HEK293T (cell line): ENCODE measurements around the gene FGL2.

Experiments
- CTCF ChIA-PET: fragments of 350-600 bp; formaldehyde crosslinking; extraction: SDS; loops from one replicate; lab custom pipeline; 2021; ENCODE audit warnings: antibody characterized with exemption, inconsistent platforms; lab: Yijun Ruan, JAX
- POLR2A ChIA-PET: fragments of 350-600 bp; formaldehyde crosslinking; extraction: SDS; loops from one replicate; lab custom pipeline; 2020; ENCODE audit warnings: antibody characterized with exemption, inconsistent platforms; lab: Yijun Ruan, JAX
- DNase-seq: peaks from one replicate; pipeline ENCODE4 v3.0.0; 2012; ENCODE audit warnings: mixed read lengths; ENCODE audit errors: extremely low spot score
- ARNT ChIP-seq: fragments of 450-650 bp; IDR thresholded peaks from 2 replicates; pipeline ENCODE4 v1.6.1; 2017; ENCODE audit warnings: mild to moderate bottlenecking
- BHLHE40 ChIP-seq: fragments of 450-650 bp; IDR thresholded peaks from 2 replicates; pipeline ENCODE4 v1.6.1; 2016; ENCODE audit warnings: mild to moderate bottlenecking, moderate library complexity, borderline replicate concordance
- CTBP1 ChIP-seq: fragments of 450-650 bp; IDR thresholded peaks from 2 replicates; pipeline ENCODE4 v1.6.1; 2016; ENCODE audit warnings: borderline replicate concordance
- ELF4 ChIP-seq: fragments of 450-650 bp; IDR thresholded peaks from 2 replicates; pipeline ENCODE4 v1.6.1; 2017; ENCODE audit warnings: antibody characterized with exemption
- FOXA1 ChIP-seq: fragments of 450-650 bp; IDR thresholded peaks from 2 replicates; pipeline ENCODE4 v1.6.1; 2016; ENCODE audit warnings: mild to moderate bottlenecking
- FOXK2 ChIP-seq: fragments of 450-650 bp; IDR thresholded peaks from 2 replicates; pipeline ENCODE4 v1.6.1; 2016; ENCODE audit warnings: mild to moderate bottlenecking
- FOXM1 ChIP-seq: fragments of 450-650 bp; IDR thresholded peaks from 2 replicates; pipeline ENCODE4 v1.6.1; 2017; ENCODE audit warnings: mild to moderate bottlenecking, borderline replicate concordance
- HDGF ChIP-seq: fragments of 450-650 bp; IDR thresholded peaks from 2 replicates; pipeline ENCODE4 v1.6.1; 2017; ENCODE audit warnings: antibody characterized with exemption, borderline replicate concordance
- L3MBTL2 ChIP-seq: fragments of 450-650 bp; conservative IDR thresholded peaks from 2 replicates; pipeline ENCODE4 v1.6.1; 2016; ENCODE audit warnings: mild to moderate bottlenecking
- LEF1 ChIP-seq: fragments of 450-650 bp; IDR thresholded peaks from 2 replicates; pipeline ENCODE4 v1.6.1; 2017; ENCODE audit warnings: mild to moderate bottlenecking, borderline replicate concordance
- NFRKB ChIP-seq: fragments of 450-650 bp; IDR thresholded peaks from 2 replicates; pipeline ENCODE4 v1.6.1; 2016; ENCODE audit warnings: mild to moderate bottlenecking, moderate library complexity
- SP1 ChIP-seq: fragments of 450-650 bp; IDR thresholded peaks from 2 replicates; pipeline ENCODE4 v1.6.1; 2017
- SUZ12 ChIP-seq: fragments of 450-650 bp; IDR thresholded peaks from 2 replicates; pipeline ENCODE4 v1.6.1; 2016; ENCODE audit warnings: mild to moderate bottlenecking
- TARDBP ChIP-seq: fragments of 450-650 bp; IDR thresholded peaks from 2 replicates; pipeline ENCODE4 v1.6.1; 2016
- ZNF384 ChIP-seq: fragments of 450-650 bp; IDR thresholded peaks from 2 replicates; pipeline ENCODE4 v1.6.1; 2016
- TF ChIP-seq, protein P1 (sequence below): fragments of 450-650 bp; IDR thresholded peaks from 2 replicates; pipeline ENCODE4 v1.6.1; 2016

The FGL2 gene

DNA sequence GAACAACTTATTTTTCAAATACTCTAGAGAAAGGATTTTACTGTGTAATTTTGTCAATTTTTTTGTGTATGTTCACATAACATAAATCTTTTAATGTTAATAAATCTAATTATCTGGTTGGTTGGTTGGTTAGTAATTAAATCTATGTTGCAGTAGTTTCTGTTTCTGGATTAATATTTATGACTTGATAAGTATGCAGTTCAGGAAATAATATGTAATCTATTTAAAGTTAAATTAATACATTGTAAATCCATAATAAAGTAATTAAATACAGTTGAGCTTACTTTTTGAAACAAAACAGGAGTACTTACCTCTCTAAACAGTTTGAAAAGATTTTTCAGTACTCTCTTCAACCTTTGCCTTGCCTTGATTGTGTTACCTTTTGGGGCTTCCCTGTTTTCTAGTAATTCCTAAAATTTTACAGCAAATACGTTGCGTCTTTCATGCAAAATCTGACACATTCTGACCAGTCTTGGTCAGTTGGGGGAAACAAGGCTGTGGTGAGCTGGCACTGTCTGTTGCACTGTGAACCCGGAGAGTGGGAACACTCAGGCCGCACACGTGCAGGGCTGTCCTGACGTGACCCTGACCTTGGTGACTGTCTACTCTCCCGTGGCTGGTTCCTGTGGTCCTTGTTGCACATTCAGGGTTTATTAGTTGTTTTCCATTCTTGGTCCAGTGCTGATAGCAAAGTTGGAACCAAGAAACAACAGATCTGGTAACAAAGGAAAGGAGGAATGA, 45.6 kb upstream of the FGL2 start:
- POLR2A ChIA-PET: no interaction called here
- no peak for DNase-seq
- TF ChIP-seq TARDBP (no peak), SP1 (no peak), FOXK2 (no peak), BHLHE40 (no peak), L3MBTL2 (no peak)
- TF ChIP-seq, protein P1, sequence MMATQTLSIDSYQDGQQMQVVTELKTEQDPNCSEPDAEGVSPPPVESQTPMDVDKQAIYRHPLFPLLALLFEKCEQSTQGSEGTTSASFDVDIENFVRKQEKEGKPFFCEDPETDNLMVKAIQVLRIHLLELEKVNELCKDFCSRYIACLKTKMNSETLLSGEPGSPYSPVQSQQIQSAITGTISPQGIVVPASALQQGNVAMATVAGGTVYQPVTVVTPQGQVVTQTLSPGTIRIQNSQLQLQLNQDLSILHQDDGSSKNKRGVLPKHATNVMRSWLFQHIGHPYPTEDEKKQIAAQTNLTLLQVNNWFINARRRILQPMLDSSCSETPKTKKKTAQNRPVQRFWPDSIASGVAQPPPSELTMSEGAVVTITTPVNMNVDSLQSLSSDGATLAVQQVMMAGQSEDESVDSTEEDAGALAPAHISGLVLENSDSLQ: no peak
- CTCF ChIA-PET: interaction anchor here (0.6 kb wide), 1 partner anchor 29 kb away, joined by 4 read pairs; no protein-coding TSS in a partner anchor

DNA sequence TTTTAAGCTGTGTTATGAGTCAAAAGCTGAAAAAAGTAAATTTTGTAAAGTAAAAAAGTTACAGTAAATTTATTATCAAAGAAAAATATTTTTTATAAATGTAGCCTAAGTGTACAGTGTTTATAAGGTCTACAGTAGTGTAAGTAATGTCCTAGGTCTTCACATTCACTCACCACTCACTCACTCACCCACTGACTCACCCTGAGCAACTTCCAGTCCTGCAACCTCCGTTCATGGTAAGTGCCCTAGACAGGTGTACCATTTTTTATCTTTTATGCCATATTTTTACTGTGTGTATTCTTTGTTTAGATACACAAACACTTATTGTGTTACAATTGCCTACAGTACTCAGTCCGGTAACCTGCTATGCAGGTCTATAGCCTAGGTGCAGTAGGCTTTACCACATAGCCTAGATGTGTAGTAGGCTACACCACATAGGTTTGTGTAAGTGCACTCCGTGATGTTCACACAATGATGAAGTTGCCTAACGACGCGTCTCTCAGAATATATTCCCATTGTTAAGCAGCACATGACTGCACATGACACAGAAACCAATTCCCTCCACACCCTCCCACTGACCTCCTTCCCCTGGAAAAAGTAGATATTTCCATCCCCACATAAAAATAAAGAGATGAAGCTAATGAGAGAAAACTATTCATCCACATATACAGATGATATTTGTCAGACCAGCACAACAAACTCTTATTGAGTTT, 44.8 kb upstream of the FGL2 start:
- TF ChIP-seq TARDBP: no peak
- no peak for TF ChIP-seq SUZ12
- TF ChIP-seq, protein P1: no peak
- TF ChIP-seq HDGF: no peak
- no peak for TF ChIP-seq FOXK2
- no peak for TF ChIP-seq BHLHE40
- TF ChIP-seq ELF4: no peak
- TF ChIP-seq CTBP1: no peak
- no peak for TF ChIP-seq NFRKB
- TF ChIP-seq FOXA1: no peak
- no peak for TF ChIP-seq ARNT
- TF ChIP-seq L3MBTL2: no peak
- no peak for TF ChIP-seq SP1
- no peak for TF ChIP-seq LEF1
- TF ChIP-seq ZNF384: no peak
- TF ChIP-seq FOXM1: no peak
- CTCF ChIA-PET: no interaction called here
- POLR2A ChIA-PET: no interaction called here
- no peak for DNase-seq

DNA sequence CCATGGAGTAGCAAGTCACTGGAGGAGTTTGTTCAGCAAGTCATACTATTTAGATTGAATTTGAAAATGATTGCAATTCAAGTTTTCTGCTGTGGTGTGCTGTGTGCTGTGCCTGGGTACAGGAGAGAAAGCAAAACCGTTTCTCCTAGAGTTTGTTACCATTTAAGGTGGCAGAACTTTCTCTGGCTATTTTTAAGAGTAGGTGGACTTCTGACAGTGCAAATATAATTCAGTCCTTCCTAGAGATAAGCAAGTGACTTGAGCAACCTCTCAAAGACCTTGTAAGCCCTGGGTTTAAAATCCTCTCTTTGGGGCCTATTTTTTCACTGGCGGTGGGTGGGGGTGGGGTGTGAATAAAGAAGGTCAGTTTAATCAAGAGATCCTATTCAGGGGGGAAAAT, 42.9 kb upstream of the FGL2 start:
- CTCF ChIA-PET: no interaction called here
- TF ChIP-seq BHLHE40 (no peak), NFRKB (no peak), CTBP1 (no peak), ELF4 (no peak), HDGF (no peak), ARNT (no peak), L3MBTL2 (no peak), ZNF384 (no peak), TARDBP (no peak), SP1 (no peak), FOXM1 (no peak), FOXK2 (no peak), SUZ12 (no peak), FOXA1 (no peak), LEF1 (no peak)
- TF ChIP-seq, protein P1: no peak

DNA sequence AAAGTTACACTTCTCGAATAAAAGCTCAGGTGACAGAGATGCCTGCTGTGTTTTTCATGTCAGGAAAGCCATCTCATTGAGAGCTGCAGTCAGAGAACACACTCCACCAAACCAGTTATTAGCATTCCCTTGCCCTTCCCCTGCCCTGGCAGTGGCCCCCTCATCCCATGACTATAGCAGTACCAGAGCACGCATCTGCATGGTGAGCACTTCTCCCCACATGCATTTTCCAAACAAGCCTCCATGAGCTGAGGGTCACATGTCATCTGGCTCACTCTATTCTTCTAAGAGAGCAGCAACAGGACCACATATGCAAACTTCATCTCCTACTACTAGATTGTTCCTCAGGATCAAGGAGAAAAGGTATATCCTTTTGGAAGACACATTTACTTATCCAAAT, 42.4 kb upstream of the FGL2 start:
- DNase-seq: no peak
- ChIA-PET POLR2A (no interaction called here), CTCF (no interaction called here)
- TF ChIP-seq FOXK2: no peak
- no peak for TF ChIP-seq SP1
- TF ChIP-seq HDGF: no peak
- no peak for TF ChIP-seq LEF1
- no peak for TF ChIP-seq FOXA1
- TF ChIP-seq CTBP1: no peak
- TF ChIP-seq ELF4: no peak
- TF ChIP-seq, protein P1: no peak
- no peak for TF ChIP-seq ZNF384
- no peak for TF ChIP-seq BHLHE40
- TF ChIP-seq L3MBTL2: no peak
- no peak for TF ChIP-seq ARNT

More for the DNA sequence above, 42.9 kb upstream of the FGL2 start:
- POLR2A ChIA-PET: no interaction called here
- DNase-seq: no peak

DNA sequence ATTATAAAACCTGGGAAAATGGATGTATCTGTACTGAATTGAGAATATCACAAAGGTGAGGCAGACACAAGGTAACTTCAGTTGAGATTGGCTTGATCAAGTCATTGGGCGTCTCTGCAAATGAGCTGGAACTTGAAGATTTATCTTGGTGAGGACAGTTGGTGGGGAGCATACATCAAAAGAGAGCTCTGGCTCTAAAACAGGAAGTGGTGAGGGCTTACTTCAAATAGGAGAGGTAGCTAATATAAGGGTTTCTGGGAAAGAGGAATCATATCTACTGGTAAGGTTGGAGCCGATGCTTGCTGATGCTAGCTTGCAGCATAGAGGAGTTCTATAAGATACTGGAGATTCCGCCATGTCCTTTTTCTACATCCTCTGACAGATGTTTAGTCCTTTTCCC, 39.9 kb upstream of the FGL2 start:
- POLR2A ChIA-PET: no interaction called here
- TF ChIP-seq FOXA1: no peak
- no peak for TF ChIP-seq NFRKB
- TF ChIP-seq, protein P1: no peak
- TF ChIP-seq L3MBTL2: no peak
- no peak for TF ChIP-seq FOXM1
- no peak for TF ChIP-seq BHLHE40
- no peak for TF ChIP-seq LEF1
- no peak for TF ChIP-seq HDGF
- TF ChIP-seq CTBP1: no peak
- no peak for TF ChIP-seq ARNT
- TF ChIP-seq SUZ12: no peak
- TF ChIP-seq FOXK2: no peak
- no peak for TF ChIP-seq ZNF384
- no peak for DNase-seq
- CTCF ChIA-PET: no interaction called here
